Measurements from ENCODE around the gene FBXO27. TPM values are rescaled to one million over a fixed set of nuclear protein-coding genes. Genes with fewer than 3 reads are reported as not detected.
"Not testable (repeated sequence)": the region's sequence is repeated elsewhere in the genome, so short reads cannot be mapped to it uniquely, and the experiment has no call there.

Gene FBXO27
- total RNA-seq, 1 experiment from 2014 or later, result 0.45 TPM

GRCh38 chr19:39001041-39001440 lies 31.3 kb downstream of the FBXO27 start:
- Histone ChIP-seq H3K36me3 (ENCODE audit: insufficient read depth, low read length, poor library complexity, severe bottlenecking) (no peaks in the 10 kb centered on the region), H3K27me3 (replicated peaks; ENCODE audit: insufficient read depth, low read depth, low read length, poor library complexity) (no peaks in the 10 kb centered on the region), H3K27ac (ENCODE audit: low read depth, low read length, poor library complexity, severe bottlenecking) (no peak overlapping the region), H3K9me3 (ENCODE audit: low read depth, low read length, poor library complexity, severe bottlenecking) (no peaks in the 10 kb centered on the region), H3K4me3 (ENCODE audit: low read depth, low read length, poor library complexity, severe bottlenecking) (no peak overlapping the region), H3K4me1 (ENCODE audit: insufficient read depth, low read length, poor library complexity, severe bottlenecking) (no peaks in the 10 kb centered on the region)
- no peak for DNase-seq (ENCODE audit: low spot score)
- ChIA-PET POLR2A (ENCODE audit: low non-redundant PET) (interaction anchor here (0.5 kb wide), 2 partner anchors 25 to 93 kb away, joined by 3 read pairs; no protein-coding TSS in a partner anchor), CTCF (no interaction called here)
- BruUV-seq (replicated peaks), result no TSS peak
- intact Hi-C loops (cut with micrococcal nuclease; ENCODE audit: unreplicated experiment), result no loop called here
- TF ChIP-seq CTCF (conservative IDR thresholded peaks at IDR 0.05; ENCODE audit: low read depth, low read length), result no peak
- no peak for TF ChIP-seq EZH2 (IDR thresholded peaks at IDR 0.05; ENCODE audit: borderline replicate concordance, low read depth, low read length, poor library complexity, severe bottlenecking)

- CTCF ChIA-PET; H3K36me3 ChIP-seq (ENCODE audit: insufficient read depth, low read length, poor library complexity, severe bottlenecking); DNase-seq (ENCODE audit: low spot score); H3K27me3 ChIP-seq (replicated peaks; ENCODE audit: insufficient read depth, low read depth, low read length, poor library complexity); H3K4me1 ChIP-seq (ENCODE audit: insufficient read depth, low read length, poor library complexity, severe bottlenecking); H3K9me3 ChIP-seq (ENCODE audit: low read depth, low read length, poor library complexity, severe bottlenecking); H3K27ac ChIP-seq (ENCODE audit: low read depth, low read length, poor library complexity, severe bottlenecking); H3K4me3 ChIP-seq (ENCODE audit: low read depth, low read length, poor library complexity, severe bottlenecking); intact Hi-C loops (cut with micrococcal nuclease; ENCODE audit: unreplicated experiment); BruUV-seq (replicated peaks): not testable (repeated sequence)
- POLR2A ChIA-PET (ENCODE audit: low non-redundant PET), result interaction anchor here (0.6 kb wide), 1 partner anchor 23 kb away, joined by 4 read pairs; no protein-coding TSS in a partner anchor
Measured at GRCh38 chr19:38997576-38997975, 34.8 kb downstream of the FBXO27 start.

GRCh38 chr19:38993271-38993670 lies 39.1 kb downstream of the FBXO27 start:
- CTCF ChIA-PET, result no interaction called here
- POLR2A ChIA-PET (ENCODE audit: low non-redundant PET), result no interaction called here
- no peak overlapping the region for H3K27ac ChIP-seq (ENCODE audit: low read depth, low read length, poor library complexity, severe bottlenecking)
- no peak overlapping the region for H3K4me3 ChIP-seq (ENCODE audit: low read depth, low read length, poor library complexity, severe bottlenecking)
- H3K27me3 ChIP-seq (replicated peaks; ENCODE audit: insufficient read depth, low read depth, low read length, poor library complexity), result no peaks in the 10 kb centered on the region
- no TSS peak for BruUV-seq (replicated peaks)
- no peaks in the 10 kb centered on the region for H3K4me1 ChIP-seq (ENCODE audit: insufficient read depth, low read length, poor library complexity, severe bottlenecking)
- intact Hi-C loops (cut with micrococcal nuclease; ENCODE audit: unreplicated experiment), result no loop called here
- H3K9me3 ChIP-seq (ENCODE audit: low read depth, low read length, poor library complexity, severe bottlenecking), result no peaks in the 10 kb centered on the region
- H3K36me3 ChIP-seq (ENCODE audit: insufficient read depth, low read length, poor library complexity, severe bottlenecking), result no peaks in the 10 kb centered on the region
- TF ChIP-seq CTCF (conservative IDR thresholded peaks at IDR 0.05; ENCODE audit: low read depth, low read length) (no peak), EZH2 (IDR thresholded peaks at IDR 0.05; ENCODE audit: borderline replicate concordance, low read depth, low read length, poor library complexity, severe bottlenecking) (no peak)
- no peak for DNase-seq (ENCODE audit: low spot score)

GRCh38 chr19:38990949-38991697 lies 41.2 kb downstream of the FBXO27 start:
- no peaks in the 10 kb centered on the region for H3K4me1 ChIP-seq (ENCODE audit: insufficient read depth, low read length, poor library complexity, severe bottlenecking)
- no peaks in the 10 kb centered on the region for H3K36me3 ChIP-seq (ENCODE audit: insufficient read depth, low read length, poor library complexity, severe bottlenecking)
- H3K9me3 ChIP-seq (ENCODE audit: low read depth, low read length, poor library complexity, severe bottlenecking), result no peaks in the 10 kb centered on the region
- BruUV-seq (replicated peaks), result no TSS peak
- no peaks in the 10 kb centered on the region for H3K27me3 ChIP-seq (replicated peaks; ENCODE audit: insufficient read depth, low read depth, low read length, poor library complexity)
- no peak for TF ChIP-seq CTCF (conservative IDR thresholded peaks at IDR 0.05; ENCODE audit: low read depth, low read length)
- TF ChIP-seq EZH2 (IDR thresholded peaks at IDR 0.05; ENCODE audit: borderline replicate concordance, low read depth, low read length, poor library complexity, severe bottlenecking), result no peak
- ChIA-PET POLR2A (ENCODE audit: low non-redundant PET) (no interaction called here), CTCF (no interaction called here)
- intact Hi-C loops (cut with micrococcal nuclease; ENCODE audit: unreplicated experiment), result no loop called here
- no peak overlapping the region for H3K4me3 ChIP-seq (ENCODE audit: low read depth, low read length, poor library complexity, severe bottlenecking)
- no peak overlapping the region for H3K27ac ChIP-seq (ENCODE audit: low read depth, low read length, poor library complexity, severe bottlenecking)
- DNase-seq (ENCODE audit: low spot score), result no peak

- DNase-seq (ENCODE audit: low spot score); H3K27ac ChIP-seq (ENCODE audit: low read depth, low read length, poor library complexity, severe bottlenecking); BruUV-seq (replicated peaks); H3K9me3 ChIP-seq (ENCODE audit: low read depth, low read length, poor library complexity, severe bottlenecking); POLR2A ChIA-PET (ENCODE audit: low non-redundant PET); intact Hi-C loops (cut with micrococcal nuclease; ENCODE audit: unreplicated experiment); H3K4me1 ChIP-seq (ENCODE audit: insufficient read depth, low read length, poor library complexity, severe bottlenecking); H3K4me3 ChIP-seq (ENCODE audit: low read depth, low read length, poor library complexity, severe bottlenecking); CTCF ChIA-PET; H3K36me3 ChIP-seq (ENCODE audit: insufficient read depth, low read length, poor library complexity, severe bottlenecking); H3K27me3 ChIP-seq (replicated peaks; ENCODE audit: insufficient read depth, low read depth, low read length, poor library complexity): not testable (repeated sequence)
Measured at GRCh38 chr19:38989614-38990013, 42.7 kb downstream of the FBXO27 start.
